SJSA1 (cell line): Measurements from ENCODE around the gene DAPK3. TPM values are rescaled to one million over a fixed set of nuclear protein-coding genes. Genes with fewer than 3 reads are reported as not detected.
A peak's percentile ranks its signal among the peaks of the same experiment; 100 is the strongest.
"Not testable (repeated sequence)": the region's sequence is repeated elsewhere in the genome, so short reads cannot be mapped to it uniquely, and the experiment has no call there.

Experiments used
- DNase-seq, 2 experiments: peaks; one replicate each; pipeline ENCODE4 v3.0.0-alpha.2; 2015 to 2020; ENCODE audit warnings: low spot score in 2 of 2, low read depth in 1 of 2
- H3K27ac ChIP-seq: fragments of 250-450 bp; sonication (Bioruptor Pico); 2 replicates; pipeline ENCODE4 v1.5.1; 2020; ENCODE audit warnings: mild to moderate bottlenecking, moderate library complexity
- H3K27me3 ChIP-seq: fragments of 250-450 bp; sonication (Bioruptor Pico); replicated peaks from 2 replicates; pipeline ENCODE4 v1.5.1; 2020; ENCODE audit warnings: mild to moderate bottlenecking, moderate library complexity
- H3K36me3 ChIP-seq: fragments of 250-450 bp; sonication (Bioruptor Pico); 2 replicates; pipeline ENCODE4 v1.5.1; 2020; ENCODE audit warnings: mild to moderate bottlenecking
- H3K4me1 ChIP-seq: fragments of 250-450 bp; sonication (Bioruptor Pico); replicated peaks from 2 replicates; pipeline ENCODE4 v1.6.1; 2021; ENCODE audit warnings: mild to moderate bottlenecking
- H3K4me3 ChIP-seq: fragments of 250-450 bp; sonication (Bioruptor Pico); 2 replicates; pipeline ENCODE4 v1.5.1; 2020; ENCODE audit warnings: mild to moderate bottlenecking
- H3K9me3 ChIP-seq: fragments of 250-450 bp; sonication (Bioruptor Pico); replicated peaks from 2 replicates; pipeline ENCODE4 v1.5.1; 2020; ENCODE audit warnings: mild to moderate bottlenecking
- total RNA-seq: library from RNA; depleted of rRNA; stranded (reverse); fragments of >200 nt; shearing (Covaris generic); gene quantifications from 2 replicates; pipeline ENCODE4 v1.2.3, GENCODE V29; 2014

Gene DAPK3
- total RNA-seq, 1 experiment from 2014 or later, result 202 TPM

DNA sequence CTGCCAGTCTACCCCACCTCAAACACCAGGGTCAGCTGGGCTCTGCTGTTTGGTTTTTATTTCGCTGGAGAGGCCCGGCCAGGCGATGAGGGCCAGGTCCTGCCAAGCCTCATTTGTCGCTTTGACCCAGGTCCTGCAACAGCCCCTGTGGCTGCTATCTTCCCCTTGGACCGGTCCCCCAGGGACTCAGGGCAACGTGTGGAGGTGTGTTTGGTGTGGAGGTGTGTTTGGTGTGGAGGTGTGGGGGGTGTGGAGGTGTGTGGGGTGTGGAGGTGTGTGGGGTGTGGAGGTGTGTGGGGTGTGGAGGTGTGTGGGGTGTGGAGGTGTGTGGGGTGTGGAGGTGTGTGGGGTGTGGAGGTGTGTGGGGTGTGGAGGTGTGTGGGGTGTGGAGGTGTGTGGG lies 40.5 kb upstream of the DAPK3 start:
- not testable (repeated sequence) for H3K4me3 ChIP-seq, H3K27ac ChIP-seq, H3K9me3 ChIP-seq, DNase-seq, H3K27me3 ChIP-seq
- peaks cover 60% of the 10 kb centered on the region for H3K36me3 ChIP-seq
- H3K4me1 ChIP-seq, result peaks cover 19% of the 10 kb centered on the region

DNA sequence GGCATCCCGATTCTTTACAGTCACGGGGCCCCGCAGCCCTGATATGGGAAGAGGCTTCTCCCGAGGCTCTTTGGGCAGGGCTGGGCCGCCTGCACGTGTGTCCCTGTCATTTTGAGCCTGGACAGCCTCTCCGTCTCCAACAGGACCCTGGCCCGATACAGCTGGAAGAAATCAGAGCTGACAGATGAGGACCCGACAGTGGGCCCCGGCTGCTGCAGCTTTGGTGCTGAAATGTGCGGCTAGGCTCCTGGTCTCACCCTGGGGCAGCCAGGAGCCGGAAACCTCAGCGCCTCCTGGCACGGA lies 39.9 kb upstream of the DAPK3 start:
- H3K27me3 ChIP-seq, result no peaks in the 10 kb centered on the region
- DNase-seq, result no peak
- H3K4me3 ChIP-seq, result no peak overlapping the region
- peaks cover 53% of the 10 kb centered on the region for H3K36me3 ChIP-seq
- H3K4me1 ChIP-seq, result peaks cover 19% of the 10 kb centered on the region
- no peak overlapping the region for H3K27ac ChIP-seq
- H3K9me3 ChIP-seq, result peaks cover 2% of the 10 kb centered on the region

DNA sequence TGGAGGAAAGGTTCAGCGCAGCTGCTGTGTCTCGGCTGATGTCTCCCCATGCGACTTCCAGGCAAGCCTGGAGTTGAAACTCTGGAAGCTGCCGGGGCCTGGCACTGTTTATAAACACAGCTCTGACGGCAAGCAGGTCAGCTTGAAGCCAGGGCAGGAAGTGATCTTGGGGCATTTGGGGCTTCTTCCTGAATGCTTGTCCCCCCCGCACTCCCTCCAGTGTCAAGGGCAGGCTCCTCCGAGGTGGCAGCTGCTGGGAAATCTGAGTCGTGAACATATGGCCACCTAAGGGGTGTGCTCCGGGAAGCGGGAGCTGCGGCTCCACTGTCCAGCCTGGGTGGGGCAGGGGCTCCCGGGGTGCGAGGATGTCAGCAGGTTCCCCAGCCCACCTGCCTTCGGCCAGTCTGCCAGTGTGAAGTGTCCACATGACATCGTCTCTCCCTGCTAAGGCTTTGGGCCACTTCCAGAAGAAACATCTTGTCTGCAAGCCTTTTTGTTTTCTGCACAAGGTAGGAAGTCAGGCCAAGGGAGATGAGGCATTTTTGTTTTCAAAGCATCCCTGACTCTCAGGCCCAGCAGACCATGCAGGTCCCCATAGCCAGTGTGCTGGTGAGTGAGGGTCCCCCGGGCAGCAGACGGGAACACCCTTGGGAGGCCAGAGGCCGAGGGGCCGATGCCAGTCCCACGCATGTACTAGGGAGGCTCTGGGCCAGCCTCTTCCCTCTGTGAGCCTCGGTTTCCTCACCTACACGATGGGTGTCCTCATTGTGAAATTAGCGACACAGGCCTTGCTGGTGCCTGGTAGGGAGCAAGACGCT lies 39.3 kb upstream of the DAPK3 start:
- DNase-seq, result no peak
- no peak overlapping the region for H3K4me3 ChIP-seq

DNA sequence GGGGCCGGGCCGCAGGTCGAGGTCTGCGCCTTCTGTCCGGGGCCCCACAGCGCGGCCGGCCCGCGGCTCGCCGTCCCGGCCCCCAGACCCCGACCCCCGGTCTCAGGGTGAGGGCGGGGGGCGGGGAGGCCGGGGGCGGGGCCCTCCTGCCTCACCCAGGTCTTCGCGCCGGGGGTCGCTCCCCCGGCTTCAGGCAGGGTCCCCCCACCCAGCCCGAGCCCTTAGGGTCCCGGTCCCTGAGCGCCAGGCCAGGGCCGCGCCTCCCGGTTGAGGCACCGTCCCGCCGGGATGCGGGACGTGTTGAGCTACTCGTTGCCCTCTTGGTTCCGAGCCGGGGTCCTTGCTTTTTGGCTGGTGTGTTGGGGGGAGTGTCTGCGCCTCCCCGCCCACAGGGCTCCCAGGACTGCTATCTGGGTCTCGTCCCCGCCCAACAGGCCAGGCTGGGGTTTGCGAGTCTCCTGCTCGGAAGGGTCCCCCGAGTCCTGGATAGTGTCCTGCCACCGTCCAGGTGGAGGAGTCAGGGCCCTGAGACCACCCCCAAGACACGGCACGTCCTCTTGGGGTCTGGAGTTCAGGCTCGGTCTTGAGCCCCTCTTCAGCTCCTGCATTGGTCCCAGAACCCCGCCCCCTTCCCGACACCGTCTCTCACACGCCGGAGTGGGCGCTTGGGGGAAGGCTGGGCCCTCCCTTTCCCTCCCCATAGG lies 37.1 kb upstream of the DAPK3 start:
- Histone ChIP-seq H3K27ac (no peak overlapping the region), H3K36me3 (peaks cover 25% of the 10 kb centered on the region), H3K9me3 (peaks cover 2% of the 10 kb centered on the region), H3K4me1 (peaks cover 19% of the 10 kb centered on the region), H3K4me3 (peak overlapping the region; percentile 94), H3K27me3 (no peaks in the 10 kb centered on the region)
- DNase-seq, result peak in 1 of 2 experiments; percentile 31

More for the DNA sequence above, 39.3 kb upstream of the DAPK3 start:
- Histone ChIP-seq H3K4me1 (peaks cover 19% of the 10 kb centered on the region), H3K27ac (no peak overlapping the region), H3K36me3 (peaks cover 47% of the 10 kb centered on the region), H3K27me3 (no peaks in the 10 kb centered on the region), H3K9me3 (peaks cover 2% of the 10 kb centered on the region)

DNA sequence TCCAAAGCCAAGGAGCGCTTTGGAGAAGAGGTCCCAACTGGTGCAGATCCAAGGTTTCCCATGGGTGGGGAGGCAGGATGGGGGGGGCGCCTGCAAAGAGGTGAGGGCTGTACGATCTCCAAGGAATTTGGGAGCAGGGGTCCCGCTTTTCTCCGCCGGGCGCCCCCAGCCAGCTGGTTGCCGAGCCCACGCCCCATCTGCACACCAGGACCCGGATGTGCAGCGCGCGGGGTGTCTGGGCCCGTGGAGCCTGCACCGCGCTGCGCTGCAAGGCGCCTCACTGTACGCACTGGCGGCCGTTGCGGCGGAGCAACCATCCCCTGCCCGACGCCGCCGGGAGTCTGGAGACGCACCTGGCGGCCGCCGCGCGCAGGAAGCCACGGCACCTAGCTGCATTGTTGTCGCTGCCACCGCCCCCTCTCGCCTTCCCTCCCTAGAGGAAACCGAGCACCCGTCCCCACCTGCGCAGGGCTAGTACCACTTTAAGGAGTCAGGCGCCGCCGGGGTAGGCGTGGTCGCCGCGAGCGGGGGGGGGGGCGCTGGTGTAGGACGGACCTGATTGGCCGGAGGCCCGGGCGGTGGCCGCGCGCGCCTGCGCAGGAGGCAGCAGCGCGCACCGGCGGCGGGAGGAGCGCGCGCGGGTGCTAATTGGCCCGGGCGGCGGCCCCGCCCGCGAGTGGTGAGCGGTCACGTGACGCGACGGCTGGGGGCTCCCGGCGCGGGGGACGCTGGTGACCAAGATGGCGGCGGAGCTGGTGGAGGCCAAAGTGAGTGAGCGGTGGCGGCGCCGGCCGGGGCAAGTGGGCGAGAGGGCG lies 36.3 kb upstream of the DAPK3 start, which contains the start of gene PIAS4:
Gene PIAS4, plus strand, starts transcription at position 716 of the 815 bp plus-strand sequence. Its CDS starts 25 bp downstream, at position 741.
- H3K4me1 ChIP-seq, result peaks cover 19% of the 10 kb centered on the region
- peak within 1 kb of the TSS; percentile 29; the same call in 1 of the 2 replicates for H3K27ac ChIP-seq
- peak; percentile 96 for DNase-seq

DNA sequence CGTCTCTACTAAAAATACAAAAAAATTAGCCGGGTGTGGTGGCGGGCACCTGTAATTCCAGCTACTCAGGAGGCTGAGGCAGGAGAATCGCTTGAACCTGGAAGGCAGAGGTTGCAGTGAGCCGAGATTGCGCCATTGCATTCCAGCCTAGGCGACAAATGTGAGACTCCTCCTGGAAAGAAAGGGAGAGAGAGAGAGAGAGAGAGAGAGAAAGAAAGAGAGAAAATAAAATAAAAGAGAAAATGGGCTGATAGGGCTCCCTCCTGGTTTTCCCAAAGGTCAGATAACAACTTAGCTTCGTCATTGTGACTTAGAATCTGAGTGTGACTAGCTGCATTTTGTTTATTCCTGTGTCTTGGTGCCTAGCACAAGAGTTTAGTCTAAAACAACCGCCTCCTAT lies 34.5 kb upstream of the DAPK3 start:
- H3K4me3 ChIP-seq, H3K27ac ChIP-seq, H3K9me3 ChIP-seq, DNase-seq, H3K27me3 ChIP-seq: not testable (repeated sequence)
- H3K4me1 ChIP-seq, result peaks cover 19% of the 10 kb centered on the region
- H3K36me3 ChIP-seq, result peaks cover 10% of the 10 kb centered on the region

More for the DNA sequence above, 36.3 kb upstream of the DAPK3 start, which contains the start of gene PIAS4:
- H3K4me3 ChIP-seq, result peak within 1 kb of the TSS; percentile 94
- peaks cover 2% of the 10 kb centered on the region for H3K9me3 ChIP-seq
- H3K27me3 ChIP-seq, result no peaks in the 10 kb centered on the region
- H3K36me3 ChIP-seq, result peaks cover 21% of the 10 kb centered on the region

DNA sequence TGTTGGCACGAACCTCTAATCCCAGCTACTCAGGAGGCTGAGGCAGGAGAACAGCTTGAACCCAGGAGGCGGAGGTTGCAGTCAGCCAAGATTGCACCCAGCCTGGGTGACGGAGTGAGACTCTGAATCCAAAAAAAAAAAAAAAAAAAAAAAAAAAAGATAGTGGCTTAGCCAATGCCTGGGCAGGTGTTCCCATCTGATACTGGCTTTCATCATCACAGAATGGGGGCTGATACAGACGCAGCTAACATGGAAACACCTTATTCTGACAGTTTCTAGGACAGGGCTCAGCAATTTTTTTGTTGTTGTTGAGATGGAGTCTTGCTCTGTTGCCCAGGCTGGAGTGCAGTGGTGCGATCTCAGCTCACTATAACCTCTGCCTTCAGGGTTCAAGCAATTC lies 29.9 kb upstream of the DAPK3 start:
- H3K36me3 ChIP-seq, H3K4me3 ChIP-seq, H3K9me3 ChIP-seq, H3K4me1 ChIP-seq, H3K27ac ChIP-seq, DNase-seq, H3K27me3 ChIP-seq: not testable (repeated sequence)

DNA sequence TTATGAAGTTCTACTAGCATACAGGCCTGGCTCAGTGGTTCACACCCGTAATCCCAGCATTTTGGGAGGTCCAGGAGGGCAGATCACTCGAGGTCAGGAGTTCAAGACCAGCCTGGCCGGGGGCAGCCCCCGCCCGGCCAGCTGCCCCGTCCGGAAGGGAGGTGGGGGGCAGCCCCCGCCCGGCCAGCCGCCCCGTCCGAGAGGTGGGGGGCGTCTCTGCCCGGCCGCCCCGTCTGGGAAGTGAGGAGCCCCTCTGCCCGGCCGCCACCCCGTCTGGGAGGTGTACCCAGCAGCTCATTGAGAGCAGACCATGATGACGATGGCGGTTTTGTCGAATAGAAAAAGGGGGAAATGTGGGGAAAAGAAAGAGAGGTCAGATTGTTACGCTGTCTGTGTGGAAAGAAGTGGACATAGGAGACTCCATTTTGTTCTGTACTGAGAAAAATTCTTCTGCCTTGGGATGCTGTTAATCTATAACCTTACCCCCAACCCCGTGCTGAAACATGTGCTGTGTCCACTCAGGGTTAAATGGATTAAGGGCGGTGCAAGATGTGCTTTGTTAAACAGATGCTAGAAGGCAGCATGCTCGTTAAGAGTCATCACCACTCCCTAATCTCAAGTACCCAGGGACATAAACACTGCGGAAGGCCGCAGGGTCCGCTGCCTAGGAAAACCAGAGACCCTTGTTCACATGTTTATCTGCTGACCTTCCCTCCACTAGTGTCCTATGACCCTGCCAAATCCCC lies 27.9 kb upstream of the DAPK3 start:
- DNase-seq, H3K4me1 ChIP-seq, H3K4me3 ChIP-seq, H3K36me3 ChIP-seq, H3K27me3 ChIP-seq, H3K27ac ChIP-seq, H3K9me3 ChIP-seq: not testable (repeated sequence)

DNA sequence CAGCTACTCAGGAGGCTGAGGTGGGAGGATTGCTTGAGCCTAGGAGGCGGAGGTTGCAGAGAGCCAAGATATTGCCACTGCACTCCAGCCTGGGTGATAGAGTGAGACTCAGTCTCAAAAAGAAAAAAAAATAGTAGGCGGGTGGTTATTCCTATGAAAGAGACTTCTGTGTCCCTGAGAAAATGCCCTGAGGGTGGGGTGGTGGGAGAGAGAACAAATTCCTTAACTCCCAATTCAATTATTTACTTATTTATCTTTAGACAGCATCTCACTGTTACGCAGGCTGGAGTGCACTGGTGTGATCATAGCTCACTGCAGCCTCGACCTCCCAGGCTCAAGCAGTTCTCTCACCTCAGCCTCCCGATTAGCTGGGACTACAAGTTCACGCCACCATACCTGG lies 24.7 kb upstream of the DAPK3 start:
- no peak for DNase-seq
- Histone ChIP-seq H3K4me1 (no peaks in the 10 kb centered on the region), H3K27me3 (no peaks in the 10 kb centered on the region), H3K36me3 (no peaks in the 10 kb centered on the region), H3K27ac (no peak overlapping the region), H3K9me3 (no peaks in the 10 kb centered on the region), H3K4me3 (no peak overlapping the region)

DNA sequence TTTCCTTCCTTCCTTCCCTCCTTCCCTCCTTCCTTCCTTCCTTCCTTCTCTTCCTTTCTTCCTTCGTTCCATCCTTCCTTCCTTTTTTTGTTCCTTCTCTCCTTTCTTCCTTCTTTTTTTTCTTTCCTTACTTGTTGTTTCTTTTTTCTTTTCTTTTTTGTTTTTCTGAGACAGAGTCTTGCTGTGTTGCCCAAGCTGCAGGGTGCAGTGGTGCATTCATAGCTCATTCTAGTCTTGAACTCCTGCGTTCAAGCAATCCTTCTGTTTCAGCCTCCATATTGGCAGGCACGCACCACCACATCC lies 19.9 kb upstream of the DAPK3 start:
- Histone ChIP-seq H3K27ac (no peak overlapping the region), H3K4me3 (no peak overlapping the region), H3K9me3 (no peaks in the 10 kb centered on the region), H3K27me3 (no peaks in the 10 kb centered on the region), H3K36me3 (no peaks in the 10 kb centered on the region), H3K4me1 (peaks cover 13% of the 10 kb centered on the region)
- no peak for DNase-seq

DNA sequence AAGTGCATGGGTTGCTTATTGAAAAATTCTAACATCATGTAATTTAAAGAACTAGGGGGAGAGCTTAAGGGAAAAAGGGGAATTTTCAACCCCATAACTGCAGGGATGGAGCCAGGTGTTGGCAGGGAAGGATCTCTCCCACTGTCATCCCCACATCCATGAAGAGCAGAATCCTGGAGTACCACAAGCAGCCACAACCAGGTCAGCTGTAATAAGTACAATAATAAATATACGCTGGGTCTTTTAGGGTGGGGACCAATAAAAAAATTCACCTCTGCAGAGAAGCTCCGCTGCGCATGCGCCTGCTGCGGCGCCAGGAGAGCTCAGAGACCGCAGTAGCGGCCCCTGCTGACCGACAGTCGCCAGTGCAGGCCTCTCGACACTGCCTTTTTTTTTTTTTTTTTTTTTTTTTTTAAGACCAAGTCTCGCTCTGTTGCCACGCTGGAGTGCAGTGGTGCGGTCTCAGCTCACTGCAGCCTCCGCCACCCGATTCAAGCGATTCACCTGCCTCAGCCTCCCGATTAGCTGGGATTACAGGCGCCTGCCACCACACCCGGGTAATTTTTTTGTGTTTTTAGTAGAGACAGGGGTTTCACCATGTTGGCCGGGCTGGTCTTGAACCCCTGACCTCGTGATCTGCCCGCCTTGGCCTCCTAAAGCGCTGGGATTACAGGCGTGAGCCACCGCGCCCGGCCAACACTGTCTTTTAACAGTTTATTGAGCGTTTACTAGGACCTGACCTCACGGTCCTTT lies 16.9 kb upstream of the DAPK3 start:
- Histone ChIP-seq H3K4me1 (peaks cover 32% of the 10 kb centered on the region), H3K9me3 (no peaks in the 10 kb centered on the region), H3K27ac (no peak overlapping the region), H3K27me3 (no peaks in the 10 kb centered on the region), H3K36me3 (peaks cover 25% of the 10 kb centered on the region), H3K4me3 (no peak overlapping the region)
- DNase-seq, result peak; percentile 86 to 88

DNA sequence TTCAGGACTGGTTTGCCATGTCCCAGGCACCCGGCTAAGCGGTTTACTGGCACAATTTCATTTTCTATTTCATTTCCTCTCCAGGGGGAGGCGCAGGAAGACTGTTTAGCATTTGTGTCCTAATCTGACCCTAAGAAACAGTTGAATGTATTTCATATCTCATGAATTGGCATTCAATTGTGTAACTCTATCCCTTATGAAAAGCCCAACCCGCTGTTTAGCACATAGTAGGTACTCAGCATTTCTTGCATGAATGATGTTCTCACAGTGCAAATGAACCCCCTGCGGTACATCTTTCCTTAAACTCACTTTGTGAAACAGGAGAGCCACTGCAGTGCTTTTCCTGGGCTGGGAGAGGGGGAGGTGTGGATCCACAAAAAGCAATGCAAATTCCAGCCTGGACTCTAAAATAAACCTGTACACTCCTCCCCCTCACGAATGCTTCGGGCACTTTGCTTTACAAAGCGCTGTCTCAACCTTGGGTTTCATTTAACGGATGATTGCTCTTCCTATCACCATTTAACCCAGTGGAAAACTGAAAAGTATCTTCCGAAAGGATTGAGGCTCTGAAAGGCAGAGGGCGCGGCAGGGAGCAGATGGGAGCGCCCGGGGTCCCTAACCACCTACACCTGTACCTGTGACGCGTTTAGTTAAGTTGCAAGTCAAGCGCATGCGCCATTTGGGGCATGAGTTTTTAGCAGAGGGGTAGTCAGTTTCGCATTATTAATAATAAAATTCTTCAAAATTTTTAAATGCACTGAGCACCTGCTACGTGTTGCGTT lies 15.6 kb upstream of the DAPK3 start:
- Histone ChIP-seq H3K27ac (no peak overlapping the region), H3K4me1 (peaks cover 34% of the 10 kb centered on the region), H3K4me3 (peak overlapping the region; percentile 94), H3K36me3 (peaks cover 38% of the 10 kb centered on the region), H3K27me3 (no peaks in the 10 kb centered on the region), H3K9me3 (no peaks in the 10 kb centered on the region)
- peak in 1 of 2 experiments; percentile 67 for DNase-seq
